NCI-H2081 (cell line): ENCODE data around the gene SPTB.
"Not testable (repeated sequence)": the region's sequence is repeated elsewhere in the genome, so short reads cannot be mapped to it uniquely, and the experiment has no call there.

Experiments
- DNase-seq, 2 experiments: peaks; one replicate each; lab custom pipeline; 2025; lab: John Stamatoyannopoulos, UW

The SPTB gene

DNA sequence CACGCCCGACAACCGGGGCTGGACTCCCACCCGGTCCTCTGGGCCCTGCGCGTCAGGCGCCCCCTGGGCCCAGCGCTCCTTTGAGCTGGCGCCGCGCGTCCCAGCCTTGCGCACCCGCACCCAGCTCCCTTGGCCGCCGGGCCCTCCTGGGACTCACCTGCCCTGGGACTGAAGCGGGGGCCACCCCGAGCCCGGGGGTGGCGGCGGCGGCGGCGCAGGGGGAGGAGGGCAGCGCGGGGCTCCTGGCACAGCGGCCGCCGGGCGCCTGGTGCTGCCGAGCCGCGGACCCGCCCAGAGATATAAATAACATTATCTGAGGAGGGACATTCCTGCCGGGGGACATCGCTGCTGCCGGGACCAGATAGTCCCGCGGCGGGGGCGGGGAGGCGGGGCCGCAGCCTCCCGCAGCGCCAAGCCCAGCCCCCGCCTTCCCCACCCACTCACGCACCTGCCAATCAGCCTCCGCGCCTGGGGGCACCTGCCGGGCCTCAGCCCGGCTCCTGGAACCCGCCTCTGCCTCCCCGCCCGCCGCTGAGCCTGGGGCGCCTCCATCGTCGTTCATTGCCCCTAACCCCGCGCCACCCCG, at the start of gene SPTB:
Gene SPTB (minus strand): TSS at position 273 of the 586 bp plus-strand sequence. CDS start 56,813 bp downstream, outside the sequence.
- peak; percentile 69 to 73 for DNase-seq

DNA sequence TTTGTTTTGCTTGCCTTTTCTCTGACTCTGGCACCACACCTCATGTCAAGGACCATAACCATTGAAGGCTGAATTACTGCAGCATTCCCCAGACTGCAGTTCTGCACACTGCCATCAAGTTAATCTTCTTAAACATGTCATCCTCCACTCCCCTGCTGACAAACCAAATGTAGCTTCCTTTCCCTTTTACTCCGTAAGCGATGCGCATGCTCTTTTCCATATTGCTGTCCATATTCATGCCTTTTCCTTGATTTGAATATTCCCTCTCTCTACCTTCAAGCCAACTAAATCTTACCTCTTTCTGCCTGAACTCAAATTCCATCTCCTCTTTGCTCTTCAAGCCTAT, 49.3 kb upstream of the SPTB start:
- no peak for DNase-seq

DNA sequence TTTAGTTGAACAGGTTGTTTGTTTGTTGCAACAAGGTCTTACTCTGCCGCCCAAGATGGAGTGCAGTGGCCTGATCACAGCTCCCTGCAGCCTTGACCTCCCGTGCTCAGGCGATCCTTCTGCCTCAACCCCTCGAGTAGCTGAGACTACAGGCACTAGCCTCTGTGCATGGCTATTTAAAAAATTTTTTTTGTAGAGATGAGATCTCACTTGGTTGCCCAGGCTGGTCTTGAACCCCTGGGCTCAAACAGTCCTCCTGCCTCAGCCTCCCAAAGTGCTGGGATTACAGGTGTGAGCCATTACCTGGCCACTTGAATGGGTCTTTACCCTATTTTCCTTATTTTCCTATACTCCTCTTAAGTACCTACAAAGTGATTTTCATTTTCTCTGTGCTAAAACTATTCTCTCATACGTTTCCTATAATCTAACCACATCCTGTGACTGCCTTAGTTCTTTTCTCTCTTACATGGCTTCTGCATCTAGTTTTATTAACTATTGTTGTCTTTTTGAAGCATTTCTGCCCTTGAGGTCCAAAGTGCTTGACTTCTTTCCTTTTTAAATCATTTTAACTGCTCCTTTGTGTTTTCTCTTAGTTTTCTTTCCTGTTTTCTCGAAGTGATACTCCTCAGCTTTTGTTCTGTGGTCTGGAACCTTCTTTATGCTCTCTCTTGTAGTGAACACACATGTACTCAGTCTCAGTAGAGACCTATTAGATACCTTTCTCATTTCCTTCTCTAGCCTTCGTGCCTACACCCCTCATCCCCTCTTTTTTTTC, 48.7 kb upstream of the SPTB start:
- DNase-seq = no peak

DNA sequence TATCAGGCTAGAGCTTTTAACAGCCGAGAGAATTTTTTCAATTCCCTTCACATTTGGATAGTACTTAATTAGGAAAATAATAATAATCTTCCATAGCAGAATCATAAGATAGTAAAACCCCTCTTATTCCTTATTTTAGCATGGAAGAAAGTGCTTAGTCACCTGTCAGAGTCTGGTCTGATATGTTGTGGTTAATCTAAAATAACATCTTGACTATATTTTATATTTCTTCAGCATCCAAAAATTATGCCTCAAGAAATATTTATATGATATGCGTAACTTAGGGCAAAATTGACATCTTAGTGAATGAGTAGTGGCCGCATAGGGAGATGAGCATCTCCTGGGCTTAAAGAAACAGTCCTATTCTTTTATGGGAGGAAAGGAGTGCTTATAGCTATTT, 47.3 kb upstream of the SPTB start:
- DNase-seq = no peak

DNA sequence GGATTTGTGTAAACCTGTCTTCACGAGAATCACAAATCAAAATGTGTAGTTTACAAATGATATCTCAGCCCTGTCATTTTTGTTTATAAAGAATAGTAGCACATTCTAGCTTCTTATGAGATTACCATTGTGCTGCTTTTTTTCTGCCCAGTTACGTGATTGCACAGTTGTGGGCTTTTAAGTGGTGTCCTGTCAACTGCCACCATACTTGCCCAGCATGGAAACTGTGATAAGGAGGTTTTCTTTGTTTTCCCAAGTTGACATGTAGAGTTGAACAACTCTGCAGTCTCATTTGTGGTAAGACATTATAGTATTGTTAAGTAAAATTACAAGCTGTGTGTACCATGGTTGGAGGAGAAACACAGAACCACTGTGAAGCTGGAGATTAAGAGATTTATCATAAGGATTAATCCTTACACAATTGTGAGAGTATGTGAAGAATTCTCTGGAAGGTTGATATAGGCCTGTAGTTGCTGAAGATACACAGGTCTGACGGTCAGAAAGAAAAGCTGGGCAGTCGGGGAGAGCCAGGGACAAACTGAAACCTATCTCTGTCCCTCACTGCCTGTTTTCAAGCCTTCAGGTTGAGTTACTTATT, 46.8 kb upstream of the SPTB start:
- no peak for DNase-seq

DNA sequence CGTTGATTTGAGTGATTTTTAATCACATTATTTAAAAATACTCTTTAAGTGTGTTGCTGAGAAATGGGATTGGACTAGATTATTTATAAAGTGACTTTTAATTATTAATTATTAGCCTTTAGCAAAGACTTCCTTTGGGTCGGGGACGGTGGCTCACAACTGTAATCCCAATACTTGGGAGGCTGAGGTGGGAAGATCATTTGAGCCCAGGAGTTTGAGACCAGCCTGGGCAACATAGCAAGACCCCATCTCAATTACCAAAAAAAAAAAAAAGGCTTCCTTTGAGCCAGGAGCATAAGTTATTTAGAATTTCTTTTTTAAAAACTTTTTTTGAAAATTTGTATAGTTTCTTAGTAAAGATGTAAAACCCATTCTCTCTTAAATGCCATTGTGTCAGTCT, 43.3 kb upstream of the SPTB start:
- no peak for DNase-seq

DNA sequence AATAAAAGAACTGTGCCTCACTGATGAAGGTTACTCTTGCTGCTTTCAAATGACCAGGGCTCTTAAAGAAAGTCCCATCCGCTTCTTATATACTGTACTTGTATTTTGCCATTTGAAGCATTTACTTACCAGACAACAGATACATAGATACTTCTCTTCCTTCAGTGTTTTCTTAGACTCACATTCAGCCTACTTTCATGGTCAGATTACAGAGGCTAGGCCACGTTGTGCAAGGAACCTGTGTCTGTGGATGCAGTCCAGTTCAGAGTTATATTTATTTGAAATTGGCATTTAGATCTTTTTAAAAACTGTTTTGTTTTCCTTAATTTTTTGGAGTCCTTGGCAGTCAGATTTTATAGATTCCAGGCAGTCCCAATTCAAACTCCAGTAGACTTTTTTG, 40.8 kb upstream of the SPTB start:
- DNase-seq = no peak

DNA sequence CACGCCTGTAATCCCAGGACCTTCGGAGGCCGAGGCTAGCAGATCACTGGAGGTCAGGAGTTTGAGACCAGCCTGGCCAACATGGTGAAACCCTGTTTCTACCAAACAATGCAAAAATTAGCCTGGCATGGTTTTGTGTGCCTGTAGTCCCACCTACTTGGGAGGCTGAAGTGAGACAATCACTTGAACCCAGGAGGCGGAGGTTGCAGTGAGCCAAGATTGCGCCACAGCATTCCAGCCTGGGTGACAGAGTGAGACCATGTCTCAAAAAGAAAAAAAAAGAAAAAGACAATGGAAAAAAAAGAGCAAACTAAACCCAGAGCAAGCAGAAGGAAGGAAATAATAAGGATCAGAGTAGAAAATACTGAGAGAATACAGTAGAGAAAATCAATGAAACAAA, 39.9 kb upstream of the SPTB start:
- no peak for DNase-seq

DNA sequence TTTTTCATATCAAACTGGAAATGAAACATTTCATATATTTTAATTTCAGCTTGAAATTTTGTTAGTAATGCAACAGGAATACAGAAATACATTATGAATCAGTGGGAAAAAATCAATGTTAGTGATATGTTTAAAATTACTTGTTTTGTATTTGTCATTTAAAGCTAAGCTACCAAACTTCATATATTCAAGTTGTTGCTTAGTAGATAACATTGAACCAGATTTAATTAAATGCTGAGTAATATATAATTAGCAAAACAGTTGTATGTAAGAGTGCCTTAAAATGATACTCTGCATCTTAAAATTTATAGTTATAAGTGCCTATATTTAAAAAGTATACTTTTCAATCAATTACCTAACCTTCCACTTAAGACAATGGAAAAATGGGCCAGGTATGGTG, 39.5 kb upstream of the SPTB start:
- no peak for DNase-seq

DNA sequence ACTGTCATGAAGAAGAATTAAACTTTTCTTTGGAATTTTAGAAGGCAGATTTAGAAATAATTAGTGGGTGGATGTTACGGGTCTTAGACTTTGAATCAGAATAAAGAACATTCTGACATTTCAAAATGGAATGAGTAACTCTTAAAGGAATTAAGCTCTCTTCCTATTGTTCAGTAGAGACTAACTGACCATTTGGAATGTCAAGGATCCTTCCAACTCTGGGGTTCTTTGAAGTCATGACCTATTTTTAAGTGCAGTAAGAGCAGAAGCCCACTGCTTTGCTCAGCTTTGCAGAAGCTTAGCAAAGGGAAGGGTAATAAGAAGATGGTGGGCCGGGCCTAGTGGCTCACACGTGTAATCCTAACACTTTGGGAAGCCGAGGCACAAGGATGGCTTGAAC, 38.5 kb upstream of the SPTB start:
- DNase-seq = no peak

DNA sequence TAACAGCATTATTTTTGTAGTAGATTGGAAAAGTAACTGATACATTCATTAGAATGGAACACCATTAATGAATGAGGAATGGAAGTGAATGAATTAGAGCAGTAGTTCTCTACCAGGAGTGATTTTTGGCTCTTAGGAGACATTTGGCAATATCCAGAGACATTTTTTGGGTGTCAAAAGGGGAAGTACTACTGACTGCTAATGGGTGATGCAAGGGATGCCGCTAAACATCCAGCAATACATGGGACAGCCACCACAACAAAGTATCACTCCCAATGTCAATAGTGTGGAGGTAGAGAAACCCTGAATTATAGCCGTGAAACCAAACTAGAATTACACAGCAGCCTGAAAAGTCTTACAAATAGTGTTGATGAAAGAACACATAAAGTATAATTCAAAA, 36.1 kb upstream of the SPTB start:
- no peak for DNase-seq

DNA sequence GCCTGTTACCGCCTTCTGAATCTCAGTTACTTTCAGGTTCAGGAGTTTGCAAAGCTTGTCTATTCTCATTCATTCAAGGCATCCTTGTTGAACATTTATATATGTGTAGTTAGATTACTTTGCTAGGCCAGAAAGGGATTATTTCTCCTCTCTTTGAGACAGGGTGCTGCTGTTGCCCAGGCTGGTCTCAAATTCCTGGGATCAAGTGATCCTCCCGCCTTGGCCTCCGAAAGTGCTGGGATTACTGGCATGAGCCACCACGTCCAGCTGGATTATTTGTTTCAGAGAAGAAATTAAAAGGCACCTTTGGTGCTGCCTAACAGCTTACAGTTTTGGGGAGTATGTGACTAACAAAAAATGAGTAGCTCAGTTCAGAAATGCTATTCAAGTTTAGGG, 35.3 kb upstream of the SPTB start:
- no peak for DNase-seq

DNA sequence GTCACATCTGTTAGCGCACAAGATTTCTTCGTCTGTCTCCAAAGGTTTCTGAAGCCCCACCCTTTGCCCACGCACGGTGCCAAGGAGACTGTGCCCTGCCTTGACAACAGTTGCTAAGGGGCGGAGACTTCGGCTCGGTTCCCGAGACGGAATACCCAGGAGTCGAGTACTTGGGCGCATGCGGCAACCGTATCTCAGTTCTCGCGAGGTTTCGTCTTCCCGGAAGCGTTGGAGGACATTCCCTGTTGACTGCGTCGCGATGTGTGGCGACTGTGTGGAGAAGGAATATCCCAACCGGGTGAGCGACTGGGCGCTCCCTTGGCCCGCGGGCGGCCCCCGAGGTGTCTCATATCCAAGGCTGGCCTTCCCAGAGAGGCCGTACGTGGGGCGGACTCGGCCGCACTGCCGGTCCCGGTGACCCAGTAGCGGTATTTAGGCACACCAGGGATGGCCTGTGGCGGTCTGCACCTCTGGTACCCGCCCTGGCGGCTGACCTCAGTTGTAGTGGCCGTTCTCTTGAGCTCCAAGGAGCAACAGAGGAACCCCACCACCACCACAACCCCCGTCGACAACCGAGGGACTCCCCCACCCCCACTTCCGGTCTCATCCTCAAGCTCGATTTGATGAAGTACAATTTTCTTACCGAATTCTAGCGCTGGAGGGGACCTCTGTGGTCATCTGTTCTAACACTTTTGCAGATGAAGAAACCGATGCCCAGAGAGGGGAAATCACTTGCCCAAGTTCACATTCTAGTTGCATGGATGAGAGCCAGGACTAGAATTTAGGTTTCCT, 34.7 kb upstream of the SPTB start, which contains the start of gene CHURC1:
Gene CHURC1 (plus strand): TSS at position 219 of the 792 bp plus-strand sequence. CDS start 41 bp downstream, at position 260.
- DNase-seq = peak; percentile 99

DNA sequence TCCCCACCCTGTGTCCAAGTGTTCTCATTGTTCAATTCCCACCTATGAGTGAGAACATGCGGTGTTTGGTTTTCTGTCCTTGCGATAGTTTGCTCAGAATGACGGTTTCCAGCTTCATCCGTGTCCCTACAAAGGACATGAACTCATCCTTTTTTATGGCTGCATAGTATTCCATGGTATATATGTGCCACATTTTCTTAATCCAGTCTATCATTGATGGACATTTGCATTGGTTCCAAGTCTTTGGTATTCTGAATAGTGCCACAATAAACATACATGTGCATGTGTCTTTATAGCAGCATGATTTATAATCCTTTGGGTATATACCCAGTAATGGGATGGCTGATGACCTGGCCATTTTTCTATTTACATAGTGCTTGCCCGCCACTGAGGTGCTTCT, 33.8 kb upstream of the SPTB start:
- not testable (repeated sequence) for DNase-seq

DNA sequence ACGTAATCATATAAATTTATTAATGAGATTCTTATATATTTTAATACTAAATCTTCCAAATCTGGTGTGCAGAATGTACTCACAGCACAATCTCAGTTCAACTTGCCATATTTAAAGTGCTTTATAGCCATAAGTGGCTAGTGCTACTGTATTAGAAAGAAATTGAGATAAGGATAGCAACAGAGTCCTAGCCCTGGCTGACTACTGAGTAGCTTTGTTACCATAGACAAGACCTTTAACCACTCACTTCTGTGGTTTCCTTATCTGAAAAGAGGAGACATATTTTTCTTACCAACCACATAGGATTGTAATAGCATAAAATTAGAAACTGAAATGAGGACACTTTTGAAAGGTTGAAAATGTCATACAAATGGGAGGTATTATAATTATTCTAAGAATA, 32.6 kb upstream of the SPTB start:
- no peak for DNase-seq

DNA sequence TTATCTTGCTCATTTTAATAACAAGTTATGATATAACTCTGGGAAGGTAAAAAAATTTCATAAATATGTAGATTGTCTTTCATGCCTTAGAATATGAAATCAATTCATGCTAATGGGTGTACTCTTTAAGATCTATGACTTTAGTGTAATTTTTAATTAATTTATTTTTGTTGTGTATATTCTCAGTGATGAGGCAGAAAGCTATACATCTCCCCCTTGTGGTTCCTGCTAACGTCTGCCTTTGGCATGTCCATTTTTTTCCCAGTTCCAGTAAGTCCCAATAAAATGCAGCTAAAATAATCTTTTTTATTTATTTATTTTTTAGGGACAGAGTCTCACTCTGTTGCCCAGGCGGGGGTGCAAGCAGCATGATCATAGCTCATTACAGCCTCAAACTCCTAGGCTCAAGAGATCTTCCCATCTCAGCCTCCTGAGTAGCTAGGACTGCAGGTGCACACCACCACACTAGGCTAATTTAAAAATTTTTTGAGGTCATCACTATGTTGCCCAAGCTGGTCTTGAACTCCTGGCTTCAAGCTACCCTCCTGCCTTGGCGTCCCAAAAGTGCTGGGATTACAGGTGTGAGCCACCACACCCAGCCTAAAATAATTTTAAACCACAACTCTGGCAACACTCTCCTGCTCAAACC, 31.3 kb upstream of the SPTB start:
- peak in 1 of 2 experiments; percentile 13 for DNase-seq

DNA sequence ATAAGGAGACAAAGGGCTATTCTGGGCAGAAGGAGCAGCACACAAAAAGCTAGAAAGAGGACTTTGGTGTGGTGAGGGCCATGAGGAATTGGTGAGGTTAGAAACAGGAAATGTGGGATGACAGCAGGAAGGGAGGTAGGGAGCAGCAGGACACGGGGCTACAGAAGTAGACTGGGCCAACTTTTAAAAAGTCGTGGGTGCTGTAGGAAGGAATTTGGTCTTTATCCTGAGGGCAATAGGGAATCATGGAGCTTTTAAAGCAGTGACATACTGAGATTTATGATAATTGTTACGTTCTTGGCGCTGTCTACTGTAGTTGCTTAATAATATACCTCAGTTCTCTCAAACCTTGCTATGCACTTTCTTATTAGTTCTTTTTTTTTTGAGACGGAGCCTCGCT, 26.3 kb upstream of the SPTB start:
- no peak for DNase-seq

DNA sequence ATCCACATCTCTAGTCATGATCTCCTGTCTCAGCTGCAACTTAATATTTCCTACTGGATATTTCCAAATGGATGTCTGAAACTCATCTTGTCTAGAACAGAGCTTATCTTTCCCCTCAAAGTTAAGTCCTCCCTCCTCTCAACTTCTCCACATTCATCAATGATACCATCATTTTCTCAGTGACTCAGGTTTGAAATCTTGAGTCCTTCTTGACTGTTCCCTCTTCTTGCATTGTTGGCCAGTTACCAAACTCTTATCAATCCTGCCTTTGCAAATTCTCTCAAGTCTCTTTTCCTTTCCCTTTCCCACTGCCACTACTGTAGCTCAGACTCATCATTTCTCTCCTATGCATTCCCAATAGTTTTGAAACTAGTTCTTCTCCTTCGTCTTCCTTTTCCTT, 20.3 kb upstream of the SPTB start:
- DNase-seq = no peak

DNA sequence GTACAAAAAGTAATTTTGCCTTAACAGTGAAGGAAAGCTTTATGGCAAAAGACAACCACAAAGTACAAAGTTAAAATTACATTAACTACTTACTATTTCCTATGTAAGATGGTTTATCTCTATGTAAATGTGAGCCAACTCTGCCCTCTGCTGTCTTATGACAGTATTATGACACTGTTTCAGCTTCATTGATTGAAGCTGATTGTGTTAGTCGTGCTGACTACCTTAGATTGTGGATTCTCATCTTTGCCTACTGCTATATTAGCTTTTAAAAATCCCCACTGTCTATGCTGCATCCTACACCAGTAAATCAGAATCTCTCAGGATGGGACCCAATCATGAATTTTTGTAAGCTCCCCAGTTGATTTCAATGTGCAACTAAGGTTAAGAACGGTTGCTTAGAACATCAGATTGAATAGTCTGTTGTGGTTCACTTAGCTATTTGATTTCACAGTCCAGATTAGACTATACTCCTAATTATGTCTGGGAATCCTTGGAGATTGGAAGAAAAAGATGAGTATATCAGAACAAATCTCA, 12.2 kb upstream of the SPTB start:
- peak; percentile 47 to 59 for DNase-seq

DNA sequence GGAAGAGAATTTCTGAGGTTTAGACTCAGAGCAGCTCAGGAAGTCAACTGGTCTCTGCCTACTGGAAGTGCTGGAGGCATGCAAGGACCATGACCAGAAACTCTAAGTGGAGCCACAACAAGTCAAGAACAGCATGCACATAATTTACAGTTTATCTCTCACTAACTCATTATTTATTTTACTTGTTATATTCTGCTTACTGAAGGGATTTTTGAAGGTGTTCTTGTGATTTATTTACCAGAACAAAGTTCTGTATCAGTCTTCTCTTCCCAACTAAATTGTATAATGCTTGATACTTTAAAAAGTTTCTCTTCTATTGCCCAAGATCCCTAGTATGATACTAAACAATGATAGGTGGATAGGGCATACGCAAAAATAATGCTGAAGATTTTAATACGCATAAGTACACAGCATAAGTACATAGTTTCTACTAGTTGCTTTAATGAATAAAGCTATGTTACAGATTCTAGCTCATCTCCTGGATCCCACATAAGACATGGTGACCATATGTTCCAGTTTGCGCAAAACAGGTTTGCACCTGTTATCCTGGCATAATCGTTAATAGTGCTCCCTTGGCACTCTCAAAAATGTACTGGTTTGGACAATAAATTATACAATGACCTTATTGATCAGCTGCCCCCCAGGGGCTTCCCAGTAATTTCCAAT, 11.6 kb upstream of the SPTB start:
- no peak for DNase-seq

DNA sequence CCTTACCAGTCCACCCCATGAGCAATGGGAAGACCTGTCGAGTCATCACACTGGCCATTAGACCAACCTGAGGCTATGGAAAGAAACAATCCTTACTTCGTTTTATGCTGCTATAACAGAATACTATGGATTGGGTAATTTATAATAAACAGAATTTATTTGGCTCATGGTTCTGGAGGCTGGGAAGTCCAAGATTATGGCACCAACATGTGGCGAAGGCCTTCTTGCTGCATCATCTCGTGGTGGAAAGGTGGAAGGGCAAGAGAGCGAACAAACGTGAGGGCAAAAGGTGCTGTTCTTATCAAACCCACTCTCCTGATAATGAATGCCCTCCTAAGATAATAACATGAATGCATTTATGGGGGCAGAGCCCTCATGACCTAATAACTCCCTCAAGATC, 9.6 kb upstream of the SPTB start:
- DNase-seq = no peak
